ENCODE data around the gene CCDC110. TPM values are rescaled to one million over a fixed set of nuclear protein-coding genes. Genes with fewer than 3 reads are reported as not detected.

CCDC110 gene
- total and polyA plus RNA-seq, 8 donors = 1.3 to 3.5 (median 2.8) TPM

DNA sequence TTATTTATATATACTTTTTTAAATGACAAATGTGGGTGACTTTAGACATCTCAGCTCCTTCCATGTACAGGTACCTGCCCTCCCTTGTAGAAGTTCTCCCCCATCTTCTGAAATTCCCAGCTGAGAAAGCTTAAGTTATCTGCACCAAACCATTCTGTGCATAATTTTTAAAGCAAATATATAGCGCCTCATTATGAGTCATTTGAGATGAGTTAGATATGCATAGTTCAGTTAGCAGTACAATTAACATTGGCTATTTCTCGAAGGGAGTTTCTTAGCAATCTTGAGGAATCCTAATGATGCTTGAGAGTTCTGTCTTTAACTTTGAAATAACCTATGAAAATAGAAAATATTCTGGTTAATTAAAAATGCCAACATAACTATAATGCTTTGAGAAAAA lies 26.3 kb downstream of the CCDC110 start:
- H3K9me3 ChIP-seq = no peaks in the 10 kb centered on the region
- H3K36me3 ChIP-seq = no peaks in the 10 kb centered on the region
- DNase-seq = no peak
- no peak for TF ChIP-seq CTCF (IDR thresholded peaks at IDR 0.05)
- H3K4me3 ChIP-seq = no peak overlapping the region
- ATAC-seq = no peak
- H3K27ac ChIP-seq = no peak overlapping the region
- H3K27me3 ChIP-seq = no peaks in the 10 kb centered on the region
- intact Hi-C loops (cut with DNase I) = no loop called here
- H3K4me1 ChIP-seq = no peaks in the 10 kb centered on the region

DNA sequence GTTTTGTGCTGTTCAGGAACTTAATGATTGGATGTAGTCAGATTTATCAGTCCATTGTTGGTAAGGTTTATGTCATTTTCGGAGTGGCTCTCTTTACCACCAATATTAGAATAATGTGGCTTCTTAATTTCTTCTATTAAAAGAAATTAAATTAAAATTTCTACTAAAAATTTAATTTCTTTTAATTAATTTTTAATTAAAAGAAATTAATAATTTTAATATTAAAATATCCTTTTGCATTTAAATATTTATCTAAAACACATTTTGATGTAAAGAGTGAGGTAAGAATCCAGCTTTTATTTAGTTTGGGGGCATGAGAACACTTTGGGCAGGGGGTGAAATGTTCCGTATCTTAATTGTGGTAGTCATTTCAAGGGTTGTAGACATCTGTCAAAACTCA lies 30.1 kb downstream of the CCDC110 start:
- ATAC-seq = no peak
- no peak overlapping the region for H3K27ac ChIP-seq

DNA sequence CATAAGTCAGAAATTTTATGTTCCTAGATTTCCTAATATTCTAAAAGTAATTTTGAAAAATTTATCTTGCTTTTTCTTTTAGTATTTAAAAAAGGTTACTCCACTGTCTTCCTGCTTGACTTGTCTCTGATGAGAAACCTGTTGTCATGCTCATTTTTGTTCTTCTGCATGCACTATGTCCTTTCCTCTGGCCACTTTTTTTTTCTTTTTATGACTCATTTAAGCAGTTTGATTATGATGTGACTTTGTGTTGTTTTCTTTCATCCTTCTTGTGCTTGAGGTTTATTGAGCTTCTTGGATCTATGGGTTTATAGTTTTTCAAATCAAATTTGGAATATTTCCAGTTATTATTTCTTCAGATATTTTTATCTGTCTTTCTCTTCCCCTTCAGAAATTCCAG lies 33.7 kb downstream of the CCDC110 start:
- no peaks in the 10 kb centered on the region for H3K4me1 ChIP-seq
- H3K4me3 ChIP-seq = no peak overlapping the region
- H3K27ac ChIP-seq = no peak overlapping the region
- no peaks in the 10 kb centered on the region for H3K36me3 ChIP-seq
- TF ChIP-seq CTCF (IDR thresholded peaks at IDR 0.05) = no peak
- DNase-seq (no peak), ATAC-seq (no peak)
- H3K9me3 ChIP-seq = no peaks in the 10 kb centered on the region
- no peaks in the 10 kb centered on the region for H3K27me3 ChIP-seq
- intact Hi-C loops (cut with DNase I) = no loop called here

More for the DNA sequence above, 30.1 kb downstream of the CCDC110 start:
- Histone ChIP-seq H3K4me3 (no peak overlapping the region), H3K36me3 (no peaks in the 10 kb centered on the region), H3K9me3 (no peaks in the 10 kb centered on the region), H3K4me1 (no peaks in the 10 kb centered on the region), H3K27me3 (no peaks in the 10 kb centered on the region)
- intact Hi-C loops (cut with DNase I) = no loop called here
- DNase-seq = no peak
- TF ChIP-seq CTCF (IDR thresholded peaks at IDR 0.05) = no peak

- Histone ChIP-seq H3K4me1 (no peaks in the 10 kb centered on the region), H3K4me3 (no peak overlapping the region), H3K27me3 (no peaks in the 10 kb centered on the region), H3K36me3 (no peaks in the 10 kb centered on the region), H3K9me3 (no peaks in the 10 kb centered on the region), H3K27ac (no peak overlapping the region)
- no peak for TF ChIP-seq CTCF (IDR thresholded peaks at IDR 0.05)
- ATAC-seq = no peak
- DNase-seq = no peak
- intact Hi-C loops (cut with DNase I) = no loop called here
These were observed 36.1 kb downstream of the CCDC110 start for GRCh38 chr4:185435466-185435865.

DNA sequence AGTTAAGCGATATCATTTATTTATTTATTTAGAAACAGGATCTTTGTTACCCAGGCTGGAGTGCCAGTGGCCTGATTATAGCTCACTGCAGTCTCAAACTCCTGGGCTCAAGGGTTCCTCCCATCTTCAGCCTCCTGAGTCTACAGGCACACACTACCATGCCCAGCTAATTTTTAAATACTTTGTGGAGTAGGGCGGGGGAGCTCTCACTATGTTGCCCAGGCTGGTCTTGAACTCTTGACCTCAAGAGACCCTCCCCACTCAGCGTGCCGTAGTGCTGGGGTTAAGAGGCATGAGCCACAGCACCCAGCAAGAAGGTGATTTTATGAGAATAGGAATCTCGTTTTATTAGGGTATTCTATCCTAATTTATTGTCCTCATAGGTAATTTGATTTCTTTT lies 41.9 kb downstream of the CCDC110 start:
- TF ChIP-seq CTCF (IDR thresholded peaks at IDR 0.05) = no peak
- no peaks in the 10 kb centered on the region for H3K36me3 ChIP-seq
- intact Hi-C loops (cut with DNase I) = no loop called here

More for the DNA sequence above, 41.9 kb downstream of the CCDC110 start:
- no peaks in the 10 kb centered on the region for H3K9me3 ChIP-seq
- H3K4me1 ChIP-seq = peaks cover 0 to 6% of the 10 kb centered on the region in 2 donors
- no peak overlapping the region for H3K4me3 ChIP-seq
- DNase-seq (no peak), ATAC-seq (no peak)
- H3K27me3 ChIP-seq = no peaks in the 10 kb centered on the region
- H3K27ac ChIP-seq = no peak overlapping the region

All from left lung (tissue), 10 donors.